ENCODE measurements around the gene ICAM2.

ICAM2 gene

DNA sequence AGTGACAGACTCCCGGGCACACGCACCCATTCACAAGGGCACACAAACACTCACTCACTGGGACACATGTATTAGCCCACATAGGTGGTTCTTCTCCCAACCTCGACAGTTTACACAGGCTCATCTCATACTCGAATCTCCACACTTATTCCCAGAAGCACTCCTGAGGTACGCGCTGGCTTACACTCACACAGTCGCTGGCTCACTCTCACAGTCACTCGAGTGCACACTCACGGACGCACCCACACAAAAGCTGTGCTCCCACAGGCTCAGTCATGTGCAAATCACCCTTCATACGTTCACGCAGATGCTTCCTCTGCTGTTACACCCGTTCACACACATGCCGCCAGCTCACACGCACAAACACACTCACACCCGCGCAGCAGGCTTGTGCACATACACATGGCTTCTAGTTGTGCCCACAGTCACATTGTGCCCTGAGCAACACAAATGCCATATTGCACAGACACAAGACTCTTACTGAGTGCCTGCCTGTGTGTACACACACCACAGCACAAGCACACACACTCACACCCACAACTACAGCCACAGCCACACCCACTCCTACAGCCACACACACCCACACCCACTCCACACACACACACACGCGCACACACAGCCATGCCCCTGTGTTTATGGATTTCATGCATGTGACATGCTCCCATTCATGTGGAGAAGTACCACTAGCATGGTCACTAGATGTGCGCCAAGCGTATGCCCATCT lies 30.6 kb downstream of the ICAM2 start:
- H3K79me2 ChIP-seq (ENCODE audit: insufficient read depth, low read length): no peaks in the 10 kb centered on the region
- H2AFZ ChIP-seq (ENCODE audit: low read length): no peak overlapping the region
- H3F3A ChIP-seq (ENCODE audit: low read depth): no peaks in the 10 kb centered on the region
- H3K4me2 ChIP-seq (ENCODE audit: low read depth, low read length, poor library complexity, severe bottlenecking): peak overlapping the region; percentile 74
- H4K20me1 ChIP-seq (ENCODE audit: insufficient read depth, low read length, poor library complexity, severe bottlenecking): no peaks in the 10 kb centered on the region
- H3K27me3 ChIP-seq (ENCODE audit: insufficient read depth, low read length, poor library complexity, severe bottlenecking): no peaks in the 10 kb centered on the region
- TF ChIP-seq, protein P1, sequence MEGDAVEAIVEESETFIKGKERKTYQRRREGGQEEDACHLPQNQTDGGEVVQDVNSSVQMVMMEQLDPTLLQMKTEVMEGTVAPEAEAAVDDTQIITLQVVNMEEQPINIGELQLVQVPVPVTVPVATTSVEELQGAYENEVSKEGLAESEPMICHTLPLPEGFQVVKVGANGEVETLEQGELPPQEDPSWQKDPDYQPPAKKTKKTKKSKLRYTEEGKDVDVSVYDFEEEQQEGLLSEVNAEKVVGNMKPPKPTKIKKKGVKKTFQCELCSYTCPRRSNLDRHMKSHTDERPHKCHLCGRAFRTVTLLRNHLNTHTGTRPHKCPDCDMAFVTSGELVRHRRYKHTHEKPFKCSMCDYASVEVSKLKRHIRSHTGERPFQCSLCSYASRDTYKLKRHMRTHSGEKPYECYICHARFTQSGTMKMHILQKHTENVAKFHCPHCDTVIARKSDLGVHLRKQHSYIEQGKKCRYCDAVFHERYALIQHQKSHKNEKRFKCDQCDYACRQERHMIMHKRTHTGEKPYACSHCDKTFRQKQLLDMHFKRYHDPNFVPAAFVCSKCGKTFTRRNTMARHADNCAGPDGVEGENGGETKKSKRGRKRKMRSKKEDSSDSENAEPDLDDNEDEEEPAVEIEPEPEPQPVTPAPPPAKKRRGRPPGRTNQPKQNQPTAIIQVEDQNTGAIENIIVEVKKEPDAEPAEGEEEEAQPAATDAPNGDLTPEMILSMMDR (conservative IDR thresholded peaks at IDR 0.05; ENCODE audit: low read length): no peak
- TF ChIP-seq EZH2phosphoT487 (IDR thresholded peaks at IDR 0.05; ENCODE audit: borderline replicate concordance): no peak
- no peaks in the 10 kb centered on the region for H3K9me3 ChIP-seq (ENCODE audit: insufficient read depth, low read depth, low read length)
- no peaks in the 10 kb centered on the region for H3K36me3 ChIP-seq (ENCODE audit: insufficient read depth, low read length)
- H3K9me2 ChIP-seq (replicated peaks; ENCODE audit: low read depth, low read length): no peaks in the 10 kb centered on the region
- peaks cover 42% of the 10 kb centered on the region for H3K4me1 ChIP-seq (ENCODE audit: insufficient read depth, low read length, poor library complexity, severe bottlenecking)
- H3K9ac ChIP-seq (ENCODE audit: low read depth, low read length, poor library complexity, severe bottlenecking): no peak overlapping the region
- H3K4me3 ChIP-seq (ENCODE audit: low read length, poor library complexity, severe bottlenecking): no peak overlapping the region

DNA sequence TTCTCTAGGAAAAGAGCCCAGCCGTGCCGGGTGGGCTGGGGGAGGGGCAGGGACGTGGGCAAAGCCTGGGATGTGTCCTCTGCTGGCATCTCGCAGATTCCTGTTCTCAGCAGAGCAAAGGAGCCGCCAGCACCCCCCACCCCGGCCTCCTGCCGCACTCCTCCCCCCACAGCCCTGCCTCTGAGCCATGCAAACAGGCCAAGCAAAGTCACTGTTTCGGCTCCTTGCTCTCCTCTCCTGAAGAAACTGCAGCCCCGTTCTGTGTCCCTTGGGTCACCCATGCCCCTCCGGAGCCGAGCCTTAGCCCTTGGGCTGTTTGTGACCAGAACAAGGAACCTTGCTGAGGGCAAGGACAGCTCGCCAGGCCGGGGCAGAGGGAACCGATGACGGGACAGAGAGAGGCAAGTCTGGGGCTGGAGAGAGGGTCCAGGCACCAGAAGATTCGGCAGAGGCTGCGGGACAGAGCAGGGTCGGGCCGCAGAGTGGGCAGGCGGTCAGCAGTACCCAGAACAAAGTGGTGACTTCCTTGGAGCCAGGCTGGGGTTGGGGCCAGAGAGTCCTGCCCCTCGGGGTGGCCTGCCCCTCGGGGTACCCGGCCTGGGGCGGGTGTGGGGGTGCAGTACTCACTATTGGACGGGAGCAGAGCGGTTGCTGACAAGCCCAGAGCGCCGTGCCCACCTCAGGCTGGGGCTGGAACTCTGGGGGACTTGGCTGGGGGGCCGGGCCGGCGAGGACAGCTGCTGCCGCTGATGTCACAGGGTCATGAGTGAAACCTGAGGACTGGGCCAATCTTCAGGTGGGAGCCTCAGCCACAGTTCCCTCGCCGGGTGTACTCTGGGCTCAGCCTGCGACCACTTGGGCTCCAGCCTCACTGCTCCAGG lies 31.5 kb downstream of the ICAM2 start:
- no peak overlapping the region for H2AFZ ChIP-seq (ENCODE audit: low read length)
- H3K4me1 ChIP-seq (ENCODE audit: insufficient read depth, low read length, poor library complexity, severe bottlenecking): peaks cover 49% of the 10 kb centered on the region
- no peak overlapping the region for H3K9ac ChIP-seq (ENCODE audit: low read depth, low read length, poor library complexity, severe bottlenecking)
- no peaks in the 10 kb centered on the region for H3K36me3 ChIP-seq (ENCODE audit: insufficient read depth, low read length)
- no peaks in the 10 kb centered on the region for H3K79me2 ChIP-seq (ENCODE audit: insufficient read depth, low read length)
- no peaks in the 10 kb centered on the region for H3K9me3 ChIP-seq (ENCODE audit: insufficient read depth, low read depth, low read length)
- no peaks in the 10 kb centered on the region for H3K9me2 ChIP-seq (replicated peaks; ENCODE audit: low read depth, low read length)
- no peak overlapping the region for H3K4me2 ChIP-seq (ENCODE audit: low read depth, low read length, poor library complexity, severe bottlenecking)
- no peaks in the 10 kb centered on the region for H3K27me3 ChIP-seq (ENCODE audit: insufficient read depth, low read length, poor library complexity, severe bottlenecking)
- H3F3A ChIP-seq (ENCODE audit: low read depth): no peaks in the 10 kb centered on the region
- H3K4me3 ChIP-seq (ENCODE audit: low read length, poor library complexity, severe bottlenecking): no peak overlapping the region
- no peak for TF ChIP-seq EZH2phosphoT487 (IDR thresholded peaks at IDR 0.05; ENCODE audit: borderline replicate concordance)
- TF ChIP-seq, protein P1 (conservative IDR thresholded peaks at IDR 0.05; ENCODE audit: low read length): no peak
- no peaks in the 10 kb centered on the region for H4K20me1 ChIP-seq (ENCODE audit: insufficient read depth, low read length, poor library complexity, severe bottlenecking)

DNA sequence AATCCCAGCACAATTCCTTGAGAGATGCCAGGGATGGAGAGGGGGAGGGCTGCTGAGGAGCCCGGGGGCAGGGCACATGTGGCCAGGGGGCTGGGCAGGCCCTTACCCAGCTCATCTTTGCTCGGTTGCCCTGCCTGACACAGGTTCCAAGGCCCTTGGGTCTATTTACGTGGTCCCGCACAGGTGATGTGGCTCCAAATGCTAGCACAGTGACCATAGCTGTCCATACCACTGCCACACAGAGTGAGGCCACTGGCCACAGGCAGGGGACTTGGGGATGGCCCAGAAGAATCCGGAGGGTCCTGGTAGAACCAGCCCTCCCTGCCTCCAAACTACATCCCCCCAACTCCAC lies 32.3 kb downstream of the ICAM2 start:
- H3K4me1 ChIP-seq (ENCODE audit: insufficient read depth, low read length, poor library complexity, severe bottlenecking): peaks cover 54% of the 10 kb centered on the region
- no peaks in the 10 kb centered on the region for H3K27me3 ChIP-seq (ENCODE audit: insufficient read depth, low read length, poor library complexity, severe bottlenecking)
- no peak overlapping the region for H3K4me2 ChIP-seq (ENCODE audit: low read depth, low read length, poor library complexity, severe bottlenecking)
- H3K79me2 ChIP-seq (ENCODE audit: insufficient read depth, low read length): no peaks in the 10 kb centered on the region
- no peak for TF ChIP-seq EZH2phosphoT487 (IDR thresholded peaks at IDR 0.05; ENCODE audit: borderline replicate concordance)
- TF ChIP-seq, protein P1 (conservative IDR thresholded peaks at IDR 0.05; ENCODE audit: low read length): no peak
- no peaks in the 10 kb centered on the region for H3K9me2 ChIP-seq (replicated peaks; ENCODE audit: low read depth, low read length)
- H3K9me3 ChIP-seq (ENCODE audit: insufficient read depth, low read depth, low read length): no peaks in the 10 kb centered on the region
- H3K9ac ChIP-seq (ENCODE audit: low read depth, low read length, poor library complexity, severe bottlenecking): no peak overlapping the region
- H4K20me1 ChIP-seq (ENCODE audit: insufficient read depth, low read length, poor library complexity, severe bottlenecking): no peaks in the 10 kb centered on the region
- H3F3A ChIP-seq (ENCODE audit: low read depth): no peaks in the 10 kb centered on the region
- no peaks in the 10 kb centered on the region for H3K36me3 ChIP-seq (ENCODE audit: insufficient read depth, low read length)
- no peak overlapping the region for H3K4me3 ChIP-seq (ENCODE audit: low read length, poor library complexity, severe bottlenecking)
- no peak overlapping the region for H2AFZ ChIP-seq (ENCODE audit: low read length)

All from Loucy (cell line).